SW480 (cell line): ENCODE measurements around the gene LARGE1.

ENCODE experiments used
- DNase-seq: peaks from one replicate; pipeline ENCODE4 v3.0.0-alpha.2; 2016; ENCODE audit warnings: low spot score

The LARGE1 gene

GRCh38 chr22:33227791-33228190, 692.5 kb downstream of the LARGE1 start:
- DNase-seq, result no peak

GRCh38 chr22:33224841-33225240, 695.4 kb downstream of the LARGE1 start:
- DNase-seq, result no peak
